Measurements from ENCODE around the gene ADI1.

The ADI1 gene

DNA sequence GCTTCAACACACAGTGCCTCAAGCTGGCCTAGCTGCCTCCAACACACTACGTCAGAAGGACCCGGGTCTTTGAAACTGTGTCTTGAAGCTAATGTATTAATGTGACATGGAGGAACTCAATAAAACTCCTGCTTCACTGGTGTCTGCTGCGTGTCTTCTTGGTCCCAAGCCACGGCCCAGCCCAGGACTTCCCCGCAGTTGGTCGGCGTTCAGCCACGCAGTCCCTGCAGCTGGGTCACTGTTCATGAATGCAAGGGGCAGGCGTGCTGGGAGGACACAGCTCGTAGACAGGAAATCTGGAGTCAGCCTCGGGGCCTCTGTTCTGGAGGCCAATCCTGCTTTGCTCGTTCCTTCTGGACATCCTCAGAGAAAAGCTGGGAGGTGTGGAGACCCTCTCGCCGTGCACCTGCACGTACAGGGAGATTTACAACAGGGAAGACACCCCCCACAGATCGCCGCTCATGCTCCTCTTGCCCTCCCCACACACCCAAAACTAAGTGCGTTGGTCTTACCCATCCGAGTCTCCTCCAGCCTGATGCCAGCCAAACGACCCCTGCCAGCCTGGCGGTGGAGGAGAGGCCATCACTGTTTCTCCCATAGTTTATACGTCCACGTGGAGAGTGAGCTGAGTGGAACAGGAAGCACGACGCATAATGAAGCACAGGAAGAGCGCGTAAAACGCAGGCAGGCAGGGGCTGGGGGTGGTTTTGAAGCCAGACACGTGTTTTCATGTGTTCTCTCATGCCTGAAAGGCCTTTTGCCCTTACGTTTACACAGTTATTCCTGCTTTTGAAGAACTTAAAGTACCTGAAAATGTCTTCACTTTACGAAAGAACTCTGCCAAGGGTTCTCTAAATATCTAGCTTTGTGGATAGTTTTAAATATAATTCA lies 39.7 kb downstream of the ADI1 start:
- no peak for DNase-seq

DNA sequence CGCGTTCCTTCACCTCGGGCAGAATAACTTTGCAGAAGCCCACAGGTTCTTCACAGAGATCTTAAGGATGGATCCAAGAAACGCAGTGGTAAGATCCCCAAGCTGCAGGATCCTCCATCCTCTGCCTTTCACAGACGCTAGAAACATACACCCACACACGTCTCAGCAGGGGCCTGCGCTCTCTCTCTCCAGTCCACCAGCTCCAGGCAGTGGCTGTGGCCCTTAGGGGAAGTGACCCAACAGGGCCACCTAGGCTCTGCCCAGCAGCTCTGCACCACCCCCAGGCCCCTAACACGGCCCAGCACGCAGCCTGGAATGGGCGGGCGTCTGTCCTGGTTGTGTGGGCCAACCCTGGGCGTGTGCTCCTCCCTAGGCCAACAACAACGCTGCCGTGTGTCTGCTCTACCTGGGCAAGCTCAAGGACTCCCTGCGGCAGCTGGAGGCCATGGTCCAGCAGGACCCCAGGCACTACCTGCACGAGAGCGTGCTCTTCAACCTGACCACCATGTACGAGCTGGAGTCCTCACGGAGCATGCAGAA lies 40.4 kb downstream of the ADI1 start:
- DNase-seq = no peak

GRCh38 chr2:3476985-3477327 lies 42.4 kb downstream of the ADI1 start:
- no peak for DNase-seq

- DNase-seq = no peak
Measured at GRCh38 chr2:3476321-3476984, 42.9 kb downstream of the ADI1 start.

GRCh38 chr2:3475771-3476170 lies 43.6 kb downstream of the ADI1 start:
- no peak for DNase-seq

DNA sequence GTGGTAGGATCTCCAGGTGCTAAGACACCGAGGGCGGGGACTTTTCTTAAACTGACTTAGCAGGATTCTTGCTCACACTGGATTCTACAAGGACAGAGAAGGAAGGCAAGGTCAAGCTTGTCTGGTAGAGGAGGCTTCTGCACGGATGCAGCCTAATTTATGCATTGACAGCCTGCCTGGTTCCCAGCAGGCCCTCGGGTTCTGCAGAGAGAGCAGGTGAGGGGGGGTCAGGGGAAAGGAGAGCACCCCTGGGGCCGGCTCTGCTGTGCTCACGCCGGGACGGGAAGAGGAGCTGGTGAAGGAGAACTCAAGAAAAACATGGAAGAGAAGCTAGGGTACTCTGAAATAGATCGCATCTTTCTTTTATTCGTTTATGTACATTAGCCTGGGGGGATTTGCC lies 46.4 kb downstream of the ADI1 start:
- no peak for DNase-seq

DNA sequence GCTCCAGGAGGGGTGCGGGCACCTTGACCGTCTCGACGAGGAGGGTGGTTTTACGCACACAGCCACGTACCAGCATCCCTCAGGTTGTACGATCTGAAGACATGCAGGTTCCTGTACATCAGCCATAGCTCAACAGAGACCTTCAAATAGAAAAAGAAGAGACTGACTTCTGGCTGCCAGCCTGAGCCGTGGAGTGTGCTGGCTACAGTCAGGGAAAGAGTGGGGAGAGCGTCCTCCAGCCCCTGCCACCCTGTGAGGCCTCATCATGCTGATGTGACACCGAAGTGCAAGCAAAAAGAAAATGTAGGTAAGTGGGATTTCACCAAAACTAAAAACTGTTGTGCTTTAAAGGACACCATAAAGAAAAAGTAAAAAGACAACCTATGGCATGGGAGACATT lies 47.0 kb downstream of the ADI1 start:
- DNase-seq = no peak

GRCh38 chr2:3470856-3471737 lies 48.2 kb downstream of the ADI1 start:
- no peak for DNase-seq

GRCh38 chr2:3470166-3470651 lies 49.1 kb downstream of the ADI1 start:
- DNase-seq = peak; percentile 46

DNA sequence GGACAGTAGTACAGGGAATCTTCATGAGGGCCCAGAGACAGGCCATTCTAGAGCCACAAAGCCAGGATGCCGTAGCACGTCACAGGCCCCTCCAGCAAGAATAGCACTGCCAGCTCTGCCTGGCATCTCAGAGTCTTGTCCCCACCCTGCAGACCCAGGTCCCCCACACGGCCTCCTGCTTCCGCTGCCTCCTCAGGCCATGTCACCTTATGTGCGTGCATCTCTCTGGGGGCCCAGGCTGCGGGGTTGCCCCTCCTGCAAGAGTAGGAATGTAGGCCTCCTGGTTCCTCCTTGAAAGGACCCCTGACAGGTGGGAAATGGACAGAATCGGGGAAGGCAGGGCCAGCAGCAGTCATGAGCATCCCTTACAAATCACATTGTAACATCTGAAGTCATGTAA lies 49.8 kb downstream of the ADI1 start:
- DNase-seq = no peak

- DNase-seq = no peak
Measured at GRCh38 chr2:3468296-3468988, 50.9 kb downstream of the ADI1 start.

DNA sequence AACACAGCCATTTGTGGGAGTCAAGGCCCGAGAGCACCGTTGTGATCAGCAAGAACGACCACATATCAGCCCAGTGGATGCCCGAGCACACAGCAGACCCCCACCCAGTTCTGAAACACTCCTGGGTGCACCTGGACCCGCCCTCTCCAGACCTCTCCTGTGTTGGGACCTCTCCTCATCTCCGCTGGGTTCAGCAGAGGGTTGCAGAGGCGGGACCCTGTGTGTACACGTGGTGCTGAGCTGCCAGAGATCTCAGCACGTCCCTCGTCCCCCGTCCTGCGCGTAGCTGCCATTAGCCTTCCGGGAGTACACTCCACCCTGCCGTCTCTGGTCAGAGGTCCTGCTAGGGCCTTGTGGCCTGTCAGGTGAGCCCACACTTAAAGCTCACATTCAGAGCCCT lies 51.7 kb downstream of the ADI1 start:
- DNase-seq = no peak

GRCh38 chr2:3466966-3467365 lies 52.4 kb downstream of the ADI1 start:
- no peak for DNase-seq

DNA sequence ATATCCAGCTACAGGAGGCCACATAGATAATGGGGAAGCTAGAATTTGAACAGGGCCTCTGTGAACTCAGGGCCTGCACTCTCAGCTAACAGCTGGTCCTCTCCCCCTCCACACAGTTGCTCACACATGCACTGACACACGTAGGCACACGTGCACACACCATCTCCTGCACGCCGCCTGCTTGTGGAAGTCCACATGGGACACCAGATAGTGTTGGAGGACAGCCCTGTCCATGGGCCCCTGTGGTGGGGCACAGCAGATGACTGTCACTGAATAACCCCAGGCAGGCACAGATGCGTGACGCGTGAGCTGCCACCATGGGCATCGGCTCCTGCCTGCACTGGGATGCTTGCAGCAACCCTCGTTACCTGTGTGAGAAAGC lies 52.9 kb downstream of the ADI1 start:
- DNase-seq = no peak

DNA sequence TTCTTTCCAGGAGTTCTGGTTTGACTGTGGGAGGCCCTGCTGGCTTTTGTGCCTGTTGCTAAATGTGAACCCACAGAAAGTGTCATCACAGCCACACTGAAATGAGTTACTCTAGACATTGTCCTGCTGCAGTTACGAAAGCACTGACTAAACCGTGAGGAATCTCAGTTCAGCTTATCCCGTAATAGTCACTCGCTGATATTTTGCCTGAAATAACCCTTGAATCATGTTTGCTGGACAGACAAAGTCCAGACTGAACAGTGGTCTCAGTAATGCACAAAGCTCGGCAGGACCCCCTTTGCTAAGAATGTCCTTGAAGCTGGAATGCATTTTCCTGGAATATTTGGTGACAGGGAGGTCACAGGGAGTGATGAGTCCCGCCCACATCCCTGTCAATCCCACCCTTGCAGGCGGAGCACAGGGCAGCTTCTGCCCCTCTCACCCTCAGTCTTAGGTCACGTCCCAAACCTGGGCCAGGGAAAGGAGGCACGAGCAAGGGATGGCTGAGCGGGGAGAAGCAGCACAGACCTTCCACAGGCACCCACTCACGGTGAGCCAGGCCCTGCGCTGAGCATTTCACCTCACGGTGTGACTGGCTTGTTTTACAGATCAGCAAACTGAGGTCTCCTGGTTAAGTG lies 53.4 kb downstream of the ADI1 start:
- peak; percentile 23 for DNase-seq

DNA sequence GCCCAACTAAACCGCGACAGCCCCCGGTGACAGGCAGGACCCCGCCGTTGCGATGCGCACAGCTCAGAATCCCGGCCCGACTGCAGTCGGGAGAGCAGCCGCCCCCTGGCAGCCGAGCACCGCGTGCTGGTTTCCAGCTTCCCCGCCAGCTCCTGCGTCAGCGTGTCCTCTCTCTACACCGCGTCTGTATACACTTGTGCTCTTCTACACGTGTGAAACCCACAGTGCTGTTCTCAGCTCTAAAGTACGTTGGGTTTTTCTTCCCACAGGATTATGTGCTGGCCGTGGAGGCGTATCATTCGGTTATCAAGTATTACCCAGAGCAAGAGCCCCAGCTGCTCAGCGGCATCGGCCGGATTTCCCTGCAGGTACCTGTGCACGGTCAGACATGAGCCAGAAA lies 54.0 kb downstream of the ADI1 start:
- DNase-seq = no peak

- no peak for DNase-seq
Measured at GRCh38 chr2:3464401-3465005, 54.8 kb downstream of the ADI1 start.

DNA sequence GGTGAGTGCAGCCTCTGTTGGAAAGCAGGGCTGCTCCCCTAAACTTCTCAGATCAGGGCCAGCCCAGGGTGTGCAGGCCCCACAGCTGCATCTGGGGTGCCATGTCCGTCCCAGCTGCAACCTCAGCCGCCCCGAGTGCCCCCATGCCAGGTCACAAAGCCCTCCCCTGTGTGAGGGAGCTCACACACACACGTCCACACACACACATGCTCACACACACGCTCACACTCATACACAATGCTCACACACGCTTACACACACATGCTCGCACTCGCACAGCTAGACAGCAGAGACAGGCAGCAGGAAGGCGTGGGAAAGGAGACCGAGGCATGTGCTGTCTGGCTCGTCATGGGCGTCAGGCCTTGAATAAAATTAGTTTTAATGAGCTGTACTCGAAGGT lies 55.4 kb downstream of the ADI1 start:
- no peak for DNase-seq

DNA sequence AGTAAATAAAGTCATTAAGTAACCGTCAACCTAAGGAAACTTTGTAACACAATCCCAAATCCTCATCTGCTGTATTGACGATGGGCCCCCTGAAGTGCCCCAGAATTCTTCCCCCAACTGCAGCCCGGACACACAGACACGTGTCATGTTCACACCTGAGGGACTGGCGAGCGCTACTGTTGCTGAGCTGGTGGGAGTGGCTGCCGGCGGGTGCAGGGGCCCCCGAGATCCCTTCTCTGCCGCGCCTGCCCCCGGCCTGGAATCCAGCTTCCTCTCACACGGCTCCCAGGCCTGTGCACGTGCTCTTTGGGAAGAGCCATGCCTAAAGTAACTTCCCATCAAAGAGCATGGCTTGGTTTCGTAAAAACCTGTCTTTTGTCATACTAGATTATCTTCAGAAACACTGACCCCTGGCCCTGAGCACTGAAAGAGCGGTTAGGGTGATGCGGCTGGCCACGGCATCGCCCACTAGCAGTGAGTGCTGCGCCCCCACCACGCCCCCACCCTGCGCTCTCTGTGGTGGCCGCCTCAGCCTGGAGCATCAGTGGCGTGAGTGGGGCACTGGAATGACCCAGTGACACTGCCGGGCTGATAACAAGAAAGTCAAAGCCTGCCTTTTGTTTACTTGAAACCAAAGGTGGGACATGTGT lies 56.0 kb downstream of the ADI1 start:
- no peak for DNase-seq

- DNase-seq = no peak
Measured at GRCh38 chr2:3462493-3463104, 56.7 kb downstream of the ADI1 start.

All from kidney glomerular epithelial cell (primary cell).